PC-9 (cell line): Measurements from ENCODE around the gene TMEM63C. TPM values are rescaled to one million over a fixed set of nuclear protein-coding genes. Genes with fewer than 3 reads are reported as not detected.

Source experiments
- BruUV-seq: library from RNA; stranded (reverse); fragments of 400-500 nt; replicated peaks from 2 replicates; lab custom pipeline; 2021; lab: Mats Ljungman, UMichigan
- CTCF ChIA-PET: fragments of 300-600 bp; sonication (Branson Sonifier 250); formaldehyde crosslinking; loops from one replicate; lab custom pipeline; 2022; ENCODE audit warnings: antibody characterized with exemption; lab: Charles Lee
- POLR2A ChIA-PET: fragments of 300-600 bp; sonication (Branson Sonifier 250); formaldehyde crosslinking; loops from one replicate; lab custom pipeline; 2022; ENCODE audit warnings: antibody characterized with exemption; ENCODE audit not compliant: unreplicated experiment; lab: Charles Lee
- DNase-seq, 2 experiments: peaks; one replicate each; pipeline versions ENCODE4 v3.0.0 to v3.0.0-alpha.2; 2015 to 2022; ENCODE audit warnings: mixed read lengths in 1 of 2
- H2AFZ ChIP-seq: fragments of 200-600 bp; sonication (generic); 2 replicates; pipeline ENCODE4 v1.8.1; 2017; ENCODE audit warnings: antibody characterized with exemption
- H3F3A ChIP-seq: fragments of 200-600 bp; sonication (generic); 2 replicates; pipeline ENCODE4 v1.8.1; 2017; ENCODE audit warnings: antibody characterized with exemption, mild to moderate bottlenecking, low read depth; ENCODE audit not compliant: insufficient read depth
- H3K27ac ChIP-seq: fragments of 200-600 bp; sonication (generic); 2 replicates; pipeline ENCODE4 v1.6.1; 2016; ENCODE audit warnings: mixed run types
- H3K27me3 ChIP-seq: fragments of 200-600 bp; sonication (generic); 2 replicates; pipeline ENCODE4 v1.6.1; 2016; ENCODE audit warnings: low read depth, mixed run types; ENCODE audit not compliant: insufficient read depth
- H3K36me3 ChIP-seq: fragments of 200-600 bp; sonication (generic); 2 replicates; pipeline ENCODE4 v1.6.1; 2016; ENCODE audit warnings: low read depth, mixed run types
- H3K4me1 ChIP-seq: fragments of 200-600 bp; sonication (generic); replicated peaks from 2 replicates; pipeline ENCODE4 v1.6.1; 2016; ENCODE audit warnings: mixed run types; ENCODE audit not compliant: insufficient read depth
- H3K4me2 ChIP-seq: fragments of 200-600 bp; sonication (generic); 2 replicates; pipeline ENCODE4 v1.6.1; 2017; ENCODE audit warnings: mixed run types
- H3K4me3 ChIP-seq: fragments of 200-600 bp; sonication (generic); 2 replicates; pipeline ENCODE4 v1.6.1; 2016; ENCODE audit warnings: mixed run types
- H3K79me2 ChIP-seq: fragments of 200-600 bp; sonication (generic); 2 replicates; pipeline ENCODE4 v1.6.1; 2017; ENCODE audit warnings: low read depth, mixed run types
- H3K9me2 ChIP-seq: fragments of 200-600 bp; sonication (generic); 2 replicates; pipeline ENCODE4 v1.8.1; 2017; ENCODE audit warnings: mild to moderate bottlenecking; ENCODE audit not compliant: insufficient read depth
- H3K9me3 ChIP-seq: fragments of 200-600 bp; sonication (generic); 2 replicates; pipeline ENCODE4 v1.8.1; 2016; ENCODE audit warnings: low read depth; ENCODE audit not compliant: insufficient read depth
- H4K20me1 ChIP-seq: fragments of 200-600 bp; sonication (generic); 2 replicates; pipeline ENCODE4 v1.8.1; 2017; ENCODE audit not compliant: insufficient read depth
- EZH2 ChIP-seq: fragments of 200-600 bp; sonication (generic); IDR thresholded peaks from 2 replicates; pipeline ENCODE4 v1.8.0; 2017; ENCODE audit warnings: antibody characterized with exemption, low read depth
- intact Hi-C: fragments of 100-400 bp; cut with micrococcal nuclease; formaldehyde crosslinking; loops from one replicate; pipeline ENCODE4 v1.10.0; 2022; ENCODE audit not compliant: unreplicated experiment
- total RNA-seq: library from RNA; stranded (reverse); gene quantifications from 2 replicates; pipeline ENCODE4 v1.2.3, GENCODE V29; 2021
- TF ChIP-seq, protein P1 (sequence below): fragments of 200-600 bp; sonication (generic); conservative IDR thresholded peaks from 2 replicates; pipeline ENCODE4 v1.6.1; 2017; ENCODE audit warnings: mixed run types, antibody characterized with exemption, mild to moderate bottlenecking, moderate library complexity

The TMEM63C gene
- total RNA-seq, 1 experiment from 2014 or later, result 2.2 TPM

DNA sequence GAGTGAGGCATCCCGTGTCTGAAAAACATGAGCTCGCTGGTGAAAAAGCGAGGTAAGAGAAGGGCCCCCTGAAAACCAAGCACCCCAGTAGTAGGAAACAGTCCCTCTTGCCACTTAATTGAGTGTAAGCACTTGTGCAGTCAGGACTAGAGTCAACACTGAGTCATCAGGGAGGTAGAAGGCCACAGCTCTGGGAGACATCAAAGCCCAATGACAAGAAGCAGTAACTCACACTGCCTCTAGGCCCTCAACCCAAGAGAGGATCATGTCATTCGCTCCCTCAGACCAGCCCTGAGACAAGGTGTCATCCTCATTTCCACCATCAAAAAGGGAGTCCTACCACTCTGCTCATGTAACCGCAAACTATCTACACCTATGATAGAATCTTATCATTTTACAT, 121.3 kb downstream of the TMEM63C start:
- Histone ChIP-seq H3F3A (peaks cover 30% of the 10 kb centered on the region), H3K27me3 (no peaks in the 10 kb centered on the region), H3K9me2 (no peaks in the 10 kb centered on the region), H4K20me1 (no peaks in the 10 kb centered on the region; the same call in 1 of the 2 replicates), H3K4me1 (peaks cover 32% of the 10 kb centered on the region), H3K9me3 (no peaks in the 10 kb centered on the region), H2AFZ (no peak overlapping the region), H3K4me3 (peak overlapping the region; percentile 3; the same call in 1 of the 2 replicates), H3K4me2 (peak overlapping the region; percentile 60), H3K27ac (peak overlapping the region; percentile 61), H3K79me2 (no peaks in the 10 kb centered on the region), H3K36me3 (peaks cover 28% of the 10 kb centered on the region)
- no peak for TF ChIP-seq EZH2
- TF ChIP-seq, protein P1, sequence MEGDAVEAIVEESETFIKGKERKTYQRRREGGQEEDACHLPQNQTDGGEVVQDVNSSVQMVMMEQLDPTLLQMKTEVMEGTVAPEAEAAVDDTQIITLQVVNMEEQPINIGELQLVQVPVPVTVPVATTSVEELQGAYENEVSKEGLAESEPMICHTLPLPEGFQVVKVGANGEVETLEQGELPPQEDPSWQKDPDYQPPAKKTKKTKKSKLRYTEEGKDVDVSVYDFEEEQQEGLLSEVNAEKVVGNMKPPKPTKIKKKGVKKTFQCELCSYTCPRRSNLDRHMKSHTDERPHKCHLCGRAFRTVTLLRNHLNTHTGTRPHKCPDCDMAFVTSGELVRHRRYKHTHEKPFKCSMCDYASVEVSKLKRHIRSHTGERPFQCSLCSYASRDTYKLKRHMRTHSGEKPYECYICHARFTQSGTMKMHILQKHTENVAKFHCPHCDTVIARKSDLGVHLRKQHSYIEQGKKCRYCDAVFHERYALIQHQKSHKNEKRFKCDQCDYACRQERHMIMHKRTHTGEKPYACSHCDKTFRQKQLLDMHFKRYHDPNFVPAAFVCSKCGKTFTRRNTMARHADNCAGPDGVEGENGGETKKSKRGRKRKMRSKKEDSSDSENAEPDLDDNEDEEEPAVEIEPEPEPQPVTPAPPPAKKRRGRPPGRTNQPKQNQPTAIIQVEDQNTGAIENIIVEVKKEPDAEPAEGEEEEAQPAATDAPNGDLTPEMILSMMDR, result no peak
- BruUV-seq, result TSS peak; percentile 9
- ChIA-PET POLR2A (no interaction called here), CTCF (interaction anchor here (1.1 to 5.8 kb wide), 3 partner anchors 13 to 90 kb away, joined by 4 to 51 read pairs (median 8); partner anchors contain the start of genes GSTZ1 and POMT2)
- intact Hi-C loops, result loop anchor here (1.0 to 5.0 kb wide), 5 partner anchors 18 to 431 kb away; partner anchors contain the start of genes AHSA1, ALKBH1, CIPC and GSTZ1
- peak; percentile 36 to 89 for DNase-seq

- H3K4me2 ChIP-seq, result peak overlapping the region; percentile 60
- H3K9me2 ChIP-seq, result no peaks in the 10 kb centered on the region
- H3F3A ChIP-seq, result peaks cover 30% of the 10 kb centered on the region
- peak; percentile 75 to 99 for DNase-seq
- no peaks in the 10 kb centered on the region; the same call in 1 of the 2 replicates for H4K20me1 ChIP-seq
- peak overlapping the region; percentile 61 for H3K27ac ChIP-seq
- ChIA-PET POLR2A (interaction anchor here (0.6 to 1.0 kb wide), 7 partner anchors 12 to 217 kb away, joined by 3 to 13 read pairs (median 4); partner anchors contain the start of genes GSTZ1, POMT2, SAMD15 and TMED8), CTCF (interaction anchor here (0.6 to 5.8 kb wide), 6 partner anchors 12 to 312 kb away, joined by 3 to 51 read pairs (median 4); partner anchors contain the start of genes GSTZ1 and POMT2)
- BruUV-seq, result no TSS peak
- peaks cover 32% of the 10 kb centered on the region for H3K4me1 ChIP-seq
- H2AFZ ChIP-seq, result no peak overlapping the region
- H3K36me3 ChIP-seq, result peaks cover 22% of the 10 kb centered on the region
- no peak for TF ChIP-seq EZH2
- TF ChIP-seq, protein P1, result 0 out of 2 replicates have a peak, but pooled peaks have one; percentile 8
- H3K4me3 ChIP-seq, result peak overlapping the region; percentile 3; the same call in 1 of the 2 replicates
- no peaks in the 10 kb centered on the region for H3K27me3 ChIP-seq
- no peaks in the 10 kb centered on the region for H3K79me2 ChIP-seq
- H3K9me3 ChIP-seq, result no peaks in the 10 kb centered on the region
- intact Hi-C loops, result loop anchor here (1.0 to 5.0 kb wide), 5 partner anchors 17 to 431 kb away; partner anchors contain the start of genes AHSA1, ALKBH1, CIPC and GSTZ1
These were observed 122.0 kb downstream of the TMEM63C start for GRCh38 chr14:77303417-77304156.

DNA sequence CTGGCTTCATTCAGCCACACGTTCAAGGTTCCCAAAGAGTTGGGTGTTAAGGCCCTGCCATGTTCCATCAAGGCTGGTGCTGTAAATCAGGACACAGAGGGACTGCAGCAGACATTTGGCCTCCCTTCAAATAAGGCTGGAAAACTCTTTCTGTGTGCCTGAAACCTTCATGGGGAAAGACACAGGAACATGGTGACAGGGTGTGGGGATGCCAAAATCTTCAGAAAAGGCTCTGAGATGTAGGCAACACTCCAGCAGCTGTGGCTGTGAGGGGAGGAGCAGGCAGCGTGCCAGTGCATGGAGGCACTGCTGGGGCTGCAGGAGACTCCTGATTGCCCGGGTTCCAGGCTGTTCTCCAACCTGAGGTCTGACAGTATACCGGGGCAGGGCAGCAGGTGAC, 124.1 kb downstream of the TMEM63C start:
- Histone ChIP-seq H3K9me2 (no peaks in the 10 kb centered on the region), H3K36me3 (peaks cover 15% of the 10 kb centered on the region; the same call in 1 of the 2 replicates), H3K9me3 (no peaks in the 10 kb centered on the region), H3K4me1 (peaks cover 32% of the 10 kb centered on the region), H3F3A (peaks cover 30% of the 10 kb centered on the region), H3K27me3 (no peaks in the 10 kb centered on the region), H2AFZ (no peak overlapping the region), H3K4me3 (no peak overlapping the region), H4K20me1 (no peaks in the 10 kb centered on the region; the same call in 1 of the 2 replicates), H3K79me2 (no peaks in the 10 kb centered on the region), H3K27ac (no peak overlapping the region), H3K4me2 (no peak overlapping the region)
- intact Hi-C loops, result no loop called here
- TF ChIP-seq EZH2, result no peak
- TF ChIP-seq, protein P1, result no peak
- POLR2A ChIA-PET, result no interaction called here
- no peak for DNase-seq
- CTCF ChIA-PET, result interaction anchor here (5.8 kb wide), 1 partner anchor 10 kb away, joined by 51 read pairs; no protein-coding TSS in a partner anchor
- BruUV-seq, result no TSS peak
